Measurements from ENCODE around the gene NAA38.

Gene NAA38

GRCh38 chr17:7843536-7844291 is 13.6 kb downstream of the NAA38 start:
- H3K36me3 Mint-ChIP-seq, result peaks cover 18 to 37% of the 10 kb centered on the region in 2 donors
- H3K4me3 Mint-ChIP-seq, result peak overlapping the region; percentile 95 to 99
- peak; percentile 90 for DNase-seq
- peak overlapping the region; percentile 100 for H3K27ac Mint-ChIP-seq
- ATAC-seq (replicated peaks), result peak; percentile 35 to 41
- H3K9me3 Mint-ChIP-seq, result no peaks in the 10 kb centered on the region
- peaks cover 46 to 72% of the 10 kb centered on the region in 2 donors for H3K4me1 Mint-ChIP-seq
- no peaks in the 10 kb centered on the region for H3K27me3 Mint-ChIP-seq

- no peak for DNase-seq
- H3K27me3 Mint-ChIP-seq, result no peaks in the 10 kb centered on the region
- peaks cover 17 to 35% of the 10 kb centered on the region in 2 donors for H3K36me3 Mint-ChIP-seq
- H3K4me1 Mint-ChIP-seq, result peaks cover 49 to 77% of the 10 kb centered on the region in 2 donors
- peak overlapping the region; percentile 95 to 99 for H3K4me3 Mint-ChIP-seq
- ATAC-seq (replicated peaks), result peak; percentile 11 to 15
- H3K27ac Mint-ChIP-seq, result peak overlapping the region; percentile 100
- no peaks in the 10 kb centered on the region for H3K9me3 Mint-ChIP-seq
Measured at GRCh38 chr17:7843257-7843535, 14.2 kb downstream of the NAA38 start.

GRCh38 chr17:7842380-7843256 is 14.7 kb downstream of the NAA38 start:
- peak overlapping the region; percentile 100 for H3K27ac Mint-ChIP-seq
- ATAC-seq (replicated peaks), result peak; percentile 49 to 53
- no peaks in the 10 kb centered on the region for H3K27me3 Mint-ChIP-seq
- no peaks in the 10 kb centered on the region for H3K9me3 Mint-ChIP-seq
- H3K36me3 Mint-ChIP-seq, result peaks cover 16 to 33% of the 10 kb centered on the region in 2 donors
- DNase-seq, result peak; percentile 97
- H3K4me1 Mint-ChIP-seq, result peaks cover 50 to 80% of the 10 kb centered on the region in 2 donors
- H3K4me3 Mint-ChIP-seq, result peak overlapping the region; percentile 95 to 99

- Mint-ChIP-seq H3K27ac (peak overlapping the region; percentile 100), H3K9me3 (no peaks in the 10 kb centered on the region), H3K4me1 (peaks cover 51 to 80% of the 10 kb centered on the region in 2 donors), H3K4me3 (peak overlapping the region; percentile 95 to 99), H3K36me3 (peaks cover 14 to 32% of the 10 kb centered on the region in 2 donors), H3K27me3 (no peaks in the 10 kb centered on the region)
- DNase-seq, result peak; percentile 81
- peak; percentile 19 to 23 for ATAC-seq (replicated peaks)
Measured at GRCh38 chr17:7841915-7842379, 15.4 kb downstream of the NAA38 start.

- peak; percentile 80 for DNase-seq
Measured at GRCh38 chr17:7841396-7841914, 15.9 kb downstream of the NAA38 start.

GRCh38 chr17:7840875-7841274 is 16.5 kb downstream of the NAA38 start:
- H3K36me3 Mint-ChIP-seq, result peaks cover 9 to 24% of the 10 kb centered on the region in 2 donors
- H3K9me3 Mint-ChIP-seq, result no peaks in the 10 kb centered on the region
- H3K27ac Mint-ChIP-seq, result peak overlapping the region; percentile 100
- DNase-seq (no peak), ATAC-seq (replicated peaks) (no peak)
- H3K4me1 Mint-ChIP-seq, result peaks cover 57 to 81% of the 10 kb centered on the region in 2 donors
- H3K27me3 Mint-ChIP-seq, result no peaks in the 10 kb centered on the region
- peak overlapping the region; percentile 95 to 99 for H3K4me3 Mint-ChIP-seq

More at GRCh38 chr17:7841396-7841914, 15.9 kb downstream of the NAA38 start:
- Mint-ChIP-seq H3K27me3 (no peaks in the 10 kb centered on the region), H3K36me3 (peaks cover 11 to 27% of the 10 kb centered on the region in 2 donors), H3K4me3 (peak overlapping the region; percentile 95 to 99), H3K9me3 (no peaks in the 10 kb centered on the region), H3K27ac (peak overlapping the region; percentile 100), H3K4me1 (peaks cover 53 to 80% of the 10 kb centered on the region in 2 donors)
- ATAC-seq (replicated peaks), result peak; percentile 34 to 35

- peak overlapping the region; percentile 100 for H3K27ac Mint-ChIP-seq
- peaks cover 8 to 20% of the 10 kb centered on the region in 2 donors for H3K36me3 Mint-ChIP-seq
- H3K4me1 Mint-ChIP-seq, result peaks cover 55 to 78% of the 10 kb centered on the region in 2 donors
- ATAC-seq (replicated peaks) (no peak), DNase-seq (no peak)
- H3K9me3 Mint-ChIP-seq, result no peaks in the 10 kb centered on the region
- no peaks in the 10 kb centered on the region for H3K27me3 Mint-ChIP-seq
- H3K4me3 Mint-ChIP-seq, result peak overlapping the region; percentile 95 to 99
Measured at GRCh38 chr17:7840441-7840840, 16.9 kb downstream of the NAA38 start.

- no peaks in the 10 kb centered on the region for H3K9me3 Mint-ChIP-seq
- H3K4me1 Mint-ChIP-seq, result peaks cover 55 to 74% of the 10 kb centered on the region in 2 donors
- H3K27ac Mint-ChIP-seq, result peak overlapping the region; percentile 38
- no peak for DNase-seq
- no peak for ATAC-seq (replicated peaks)
- peak overlapping the region in 1 of 2 donors; percentile 23 for H3K4me3 Mint-ChIP-seq
- peaks cover 5 to 20% of the 10 kb centered on the region in 2 donors for H3K36me3 Mint-ChIP-seq
- no peaks in the 10 kb centered on the region for H3K27me3 Mint-ChIP-seq
Measured at GRCh38 chr17:7839876-7840261, 17.5 kb downstream of the NAA38 start.

- H3K27me3 Mint-ChIP-seq, result no peaks in the 10 kb centered on the region
- peaks cover 55 to 79% of the 10 kb centered on the region in 2 donors for H3K4me1 Mint-ChIP-seq
- H3K36me3 Mint-ChIP-seq, result peaks cover 5 to 20% of the 10 kb centered on the region in 2 donors
- DNase-seq, result no peak
- H3K9me3 Mint-ChIP-seq, result no peaks in the 10 kb centered on the region
- no peak overlapping the region for H3K4me3 Mint-ChIP-seq
- ATAC-seq (replicated peaks), result no peak
- peak overlapping the region; percentile 38 for H3K27ac Mint-ChIP-seq
Measured at GRCh38 chr17:7839190-7839875, 18.0 kb downstream of the NAA38 start.

- peaks cover 62 to 83% of the 10 kb centered on the region in 2 donors for H3K4me1 Mint-ChIP-seq
- peaks cover 5 to 16% of the 10 kb centered on the region in 2 donors for H3K36me3 Mint-ChIP-seq
- ATAC-seq (replicated peaks) (no peak), DNase-seq (no peak)
- no peaks in the 10 kb centered on the region for H3K9me3 Mint-ChIP-seq
- H3K4me3 Mint-ChIP-seq, result peak overlapping the region; percentile 86 to 95
- H3K27me3 Mint-ChIP-seq, result peaks cover 1 to 3% of the 10 kb centered on the region in 2 donors
- H3K27ac Mint-ChIP-seq, result peak overlapping the region; percentile 4
Measured at GRCh38 chr17:7838090-7839075, 19.0 kb downstream of the NAA38 start.

- Mint-ChIP-seq H3K4me3 (peak overlapping the region; percentile 86 to 95), H3K27me3 (peaks cover 6 to 7% of the 10 kb centered on the region in 2 donors), H3K27ac (peak overlapping the region; percentile 49), H3K36me3 (peaks cover 5 to 12% of the 10 kb centered on the region in 2 donors), H3K9me3 (peaks cover 0 to 1% of the 10 kb centered on the region in 2 donors), H3K4me1 (peaks cover 57 to 79% of the 10 kb centered on the region in 2 donors)
- DNase-seq (no peak), ATAC-seq (replicated peaks) (no peak)
Measured at GRCh38 chr17:7837408-7838088, 19.8 kb downstream of the NAA38 start.

- ATAC-seq (replicated peaks) (no peak), DNase-seq (peak; percentile 47)
- peaks cover 54 to 77% of the 10 kb centered on the region in 2 donors for H3K4me1 Mint-ChIP-seq
- peaks cover 5 to 7% of the 10 kb centered on the region in 2 donors for H3K36me3 Mint-ChIP-seq
- H3K27ac Mint-ChIP-seq, result peak overlapping the region; percentile 97
- peaks cover 0 to 1% of the 10 kb centered on the region in 2 donors for H3K9me3 Mint-ChIP-seq
- peak overlapping the region; percentile 86 to 95 for H3K4me3 Mint-ChIP-seq
- peaks cover 6 to 10% of the 10 kb centered on the region in 2 donors for H3K27me3 Mint-ChIP-seq
Measured at GRCh38 chr17:7836596-7837407, 20.6 kb downstream of the NAA38 start.

All from stimulated activated naive B cell treated with anti-CD40 and anti-IgM and Interleukin-4, amounts not matched to agents 10 μg/mL and 1 μg/mL and 100 μg/mL, for 72 hours (primary cell).